ENCODE measurements around the gene GPATCH2L. TPM values are rescaled to one million over a fixed set of nuclear protein-coding genes. Genes with fewer than 3 reads are reported as not detected.
A peak's percentile ranks its signal among the peaks of the same experiment; 100 is the strongest.

The GPATCH2L gene
- polyA plus RNA-seq, 2 of the 4 experiments (the other 2 are of a cell fraction): 19.6 to 30.9 TPM

- Histone ChIP-seq H3K9me3 (no peaks in the 10 kb centered on the region), H3K27ac (peak overlapping the region; percentile 31 to 75; a peak in 5 of 6 replicates), H3K4me1 (peaks cover 42% of the 10 kb centered on the region), H3K4me3 (no peak overlapping the region), H3K4me2 (peak overlapping the region; percentile 65)
- peak; percentile 96 to 98 for ATAC-seq
- no peak for TF ChIP-seq SMC3 (IDR thresholded peaks at IDR 0.05)
- TF ChIP-seq JUN (IDR thresholded peaks at IDR 0.05): peak; percentile 35 to 41; a peak in 2 of 5 replicates
- TF ChIP-seq, protein P1, sequence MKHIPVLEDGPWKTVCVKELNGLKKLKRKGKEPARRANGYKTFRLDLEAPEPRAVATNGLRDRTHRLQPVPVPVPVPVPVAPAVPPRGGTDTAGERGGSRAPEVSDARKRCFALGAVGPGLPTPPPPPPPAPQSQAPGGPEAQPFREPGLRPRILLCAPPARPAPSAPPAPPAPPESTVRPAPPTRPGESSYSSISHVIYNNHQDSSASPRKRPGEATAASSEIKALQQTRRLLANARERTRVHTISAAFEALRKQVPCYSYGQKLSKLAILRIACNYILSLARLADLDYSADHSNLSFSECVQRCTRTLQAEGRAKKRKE (CRISPR knock-in tag; IDR thresholded peaks at IDR 0.05; ENCODE audit: low read depth): 0 out of 2 replicates have a peak, but pooled peaks have one; percentile 17
- TF ChIP-seq JUNB (IDR thresholded peaks at IDR 0.05): peak; percentile 48; the same call in 1 of the 2 replicates
- TF ChIP-seq FOSL2 (IDR thresholded peaks at IDR 0.05): 0 out of 2 replicates have a peak, but pooled peaks have one; percentile 22
- TF ChIP-seq FOSL2 (CRISPR knock-in tag; IDR thresholded peaks at IDR 0.05): peak; percentile 82
- TF ChIP-seq, protein P2, sequence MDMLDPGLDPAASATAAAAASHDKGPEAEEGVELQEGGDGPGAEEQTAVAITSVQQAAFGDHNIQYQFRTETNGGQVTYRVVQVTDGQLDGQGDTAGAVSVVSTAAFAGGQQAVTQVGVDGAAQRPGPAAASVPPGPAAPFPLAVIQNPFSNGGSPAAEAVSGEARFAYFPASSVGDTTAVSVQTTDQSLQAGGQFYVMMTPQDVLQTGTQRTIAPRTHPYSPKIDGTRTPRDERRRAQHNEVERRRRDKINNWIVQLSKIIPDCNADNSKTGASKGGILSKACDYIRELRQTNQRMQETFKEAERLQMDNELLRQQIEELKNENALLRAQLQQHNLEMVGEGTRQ (IDR thresholded peaks at IDR 0.05): peak; percentile 59
- 0 out of 2 replicates have a peak, but pooled peaks have one; percentile 20 for TF ChIP-seq MYC (IDR thresholded peaks at IDR 0.05; ENCODE audit: borderline replicate concordance, low read length)
- TF ChIP-seq, protein P3, sequence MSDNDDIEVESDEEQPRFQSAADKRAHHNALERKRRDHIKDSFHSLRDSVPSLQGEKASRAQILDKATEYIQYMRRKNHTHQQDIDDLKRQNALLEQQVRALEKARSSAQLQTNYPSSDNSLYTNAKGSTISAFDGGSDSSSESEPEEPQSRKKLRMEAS (IDR thresholded peaks at IDR 0.05): peak; percentile 60; the same call in 1 of the 2 replicates
- TF ChIP-seq NPAS2 (CRISPR knock-in tag; IDR thresholded peaks at IDR 0.05; ENCODE audit: borderline replicate concordance): no peak
- TF ChIP-seq HOXB13 (CRISPR knock-in tag; IDR thresholded peaks at IDR 0.05; ENCODE audit: low read depth): no peak
- FAIRE-seq: no peak
- DNase-seq (ENCODE audit: low read depth in 1 of 2, low spot score in 1 of 2): peak; percentile 76 to 77
- ChIA-PET POLR2A (no interaction called here), CTCF (no interaction called here)
- 43% methylated on average over 11 of the region's 11 CpGs for WGBS (ENCODE audit: missing lambda C conversion rate)
Measured at GRCh38 chr14:76203086-76204001, 51.6 kb downstream of the GPATCH2L start.

- FAIRE-seq (no peak), DNase-seq (ENCODE audit: low read depth in 1 of 2, low spot score in 1 of 2) (no peak), ATAC-seq (no peak)
- Histone ChIP-seq H3K4me3 (no peak overlapping the region), H3K4me1 (peaks cover 42% of the 10 kb centered on the region), H3K27ac (peak overlapping the region in 1 of 2 experiments; percentile 75; a peak in 1 of 6 replicates), H3K9me3 (no peaks in the 10 kb centered on the region), H3K4me2 (no peak overlapping the region; the same call in 2 of the 3 replicates)
- 90% methylated on average over 5 of the region's 5 CpGs for WGBS (ENCODE audit: missing lambda C conversion rate)
- ChIA-PET POLR2A (no interaction called here), CTCF (interaction anchor here (1.1 to 1.5 kb wide), 3 partner anchors 10 to 154 kb away, joined by 3 to 4 read pairs (median 3); no protein-coding TSS in a partner anchor)
- TF ChIP-seq FOXS1 (CRISPR knock-in tag; IDR thresholded peaks at IDR 0.05) (no peak), PHF8 (IDR thresholded peaks at IDR 0.05; ENCODE audit: borderline replicate concordance, low read depth) (no peak), CBX2 (IDR thresholded peaks at IDR 0.05; ENCODE audit: borderline replicate concordance, low read depth) (no peak), ZNF302 (CRISPR knock-in tag; IDR thresholded peaks at IDR 0.05) (no peak), RNF2 (IDR thresholded peaks at IDR 0.05; ENCODE audit: borderline replicate concordance, low read depth) (no peak), JUNB (IDR thresholded peaks at IDR 0.05) (no peak), BHLHE40 (IDR thresholded peaks at IDR 0.05; ENCODE audit: low read depth, low read length) (no peak), RFX5 (IDR thresholded peaks at IDR 0.05) (no peak), RAD21 (conservative IDR thresholded peaks at IDR 0.05 in 1 of 2, IDR thresholded peaks at IDR 0.05 in 1 of 2) (no peak), JUN (IDR thresholded peaks at IDR 0.05) (no peak), HDAC2 (IDR thresholded peaks at IDR 0.05) (no peak), CHD2 (IDR thresholded peaks at IDR 0.05; ENCODE audit: low read length, partially characterized antibody) (no peak), EHMT2 (IDR thresholded peaks at IDR 0.05; ENCODE audit: low read depth) (no peak), KDM1A (IDR thresholded peaks at IDR 0.05; ENCODE audit: low read depth) (no peak), TP53 (CRISPR knock-in tag; IDR thresholded peaks at IDR 0.05) (no peak), GATA3 (IDR thresholded peaks at IDR 0.05; ENCODE audit: borderline replicate concordance) (no peak)
- TF ChIP-seq, protein P2 (IDR thresholded peaks at IDR 0.05): no peak
Measured at GRCh38 chr14:76204461-76205230, 52.9 kb downstream of the GPATCH2L start.

All from A549 (cell line).